A673 (cell line): Measurements from ENCODE around the gene LSM4. TPM values are rescaled to one million over a fixed set of nuclear protein-coding genes. Genes with fewer than 3 reads are reported as not detected.

ENCODE experiments used
- BruUV-seq: library from RNA; stranded (reverse); fragments of 400-500 nt; replicated peaks from 2 replicates; lab custom pipeline; 2021; lab: Mats Ljungman, UMichigan
- CTCF ChIA-PET: fragments of 300-600 bp; sonication (Branson Sonifier 250); formaldehyde crosslinking; loops from one replicate; lab custom pipeline; 2022; ENCODE audit warnings: antibody characterized with exemption; lab: Charles Lee
- POLR2A ChIA-PET: fragments of 300-600 bp; sonication (Branson Sonifier 250); formaldehyde crosslinking; loops from one replicate; lab custom pipeline; 2022; ENCODE audit warnings: antibody characterized with exemption; ENCODE audit not compliant: low non-redundant PET; lab: Charles Lee
- DNase-seq: peaks from one replicate; pipeline ENCODE4 v3.0.0-alpha.2; 2015; ENCODE audit warnings: low spot score
- H3K27ac ChIP-seq: fragments of 200-600 bp; sonication (generic); 2 replicates; pipeline ENCODE4 v1.5.1; 2016; ENCODE audit warnings: mixed run types, low read depth, mild to moderate bottlenecking, mixed read lengths, antibody characterized with exemption, low read length; ENCODE audit not compliant: poor library complexity, severe bottlenecking
- H3K27me3 ChIP-seq: fragments of 200-600 bp; sonication (generic); replicated peaks from 2 replicates; pipeline ENCODE4 v1.6.1; 2017; ENCODE audit warnings: mixed run types, low read depth, mild to moderate bottlenecking, mixed read lengths, antibody characterized with exemption, low read length; ENCODE audit not compliant: insufficient read depth, poor library complexity
- H3K36me3 ChIP-seq: fragments of 200-600 bp; sonication (generic); 2 replicates; pipeline ENCODE4 v1.6.1; 2016; ENCODE audit warnings: mixed run types, mild to moderate bottlenecking, mixed read lengths, antibody characterized with exemption, low read length; ENCODE audit not compliant: insufficient read depth, poor library complexity, severe bottlenecking
- H3K4me1 ChIP-seq: fragments of 200-600 bp; sonication (generic); 2 replicates; pipeline ENCODE4 v1.6.1; 2017; ENCODE audit warnings: mixed run types, mild to moderate bottlenecking, mixed read lengths, antibody characterized with exemption, low read length; ENCODE audit not compliant: insufficient read depth, poor library complexity, severe bottlenecking
- H3K4me3 ChIP-seq: fragments of 200-600 bp; sonication (generic); 2 replicates; pipeline ENCODE4 v1.5.1; 2016; ENCODE audit warnings: low read depth, mixed run types, mild to moderate bottlenecking, mixed read lengths, low read length; ENCODE audit not compliant: poor library complexity, severe bottlenecking
- H3K9me3 ChIP-seq: fragments of 200-600 bp; sonication (generic); 2 replicates; pipeline ENCODE4 v1.6.1; 2016; ENCODE audit warnings: mixed run types, low read depth, mild to moderate bottlenecking, mixed read lengths, antibody characterized with exemption, low read length; ENCODE audit not compliant: poor library complexity, severe bottlenecking
- CTCF ChIP-seq: fragments of 300-800, 200-600 bp; sonication (generic); conservative IDR thresholded peaks from 2 replicates; pipeline ENCODE4 v1.5.1; 2017; ENCODE audit warnings: low read depth, mild to moderate bottlenecking, antibody characterized with exemption, low read length, moderate library complexity, mixed read lengths
- EZH2 ChIP-seq: fragments of 200-600 bp; sonication (generic); IDR thresholded peaks from 2 replicates; pipeline ENCODE4 v1.6.1; 2017; ENCODE audit warnings: borderline replicate concordance, low read depth, mild to moderate bottlenecking, mixed read lengths, antibody characterized with exemption, low read length; ENCODE audit not compliant: poor library complexity, severe bottlenecking
- intact Hi-C: fragments of 100-400 bp; cut with micrococcal nuclease; formaldehyde crosslinking; loops from one replicate; pipeline ENCODE4 v1.10.0; 2022; ENCODE audit not compliant: unreplicated experiment
- microRNA-seq: library from miRNA; unstranded; fragments of <30 nt; microRNA quantifications from one replicate; pipeline ENCODE4 v1.2.0, GENCODE V29; 2021
- total RNA-seq: library from RNA; stranded (reverse); gene quantifications from 2 replicates; pipeline ENCODE4 v1.2.3, GENCODE V29; 2021

Gene LSM4
- total RNA-seq, 1 experiment from 2014 or later: 252 TPM

GRCh38 chr19:18257503-18258470 is 65.1 kb downstream of the LSM4 start:
- Histone ChIP-seq H3K27ac (no peak overlapping the region), H3K9me3 (no peaks in the 10 kb centered on the region), H3K36me3 (no peaks in the 10 kb centered on the region), H3K4me1 (no peaks in the 10 kb centered on the region), H3K4me3 (no peak overlapping the region), H3K27me3 (peaks cover 6% of the 10 kb centered on the region)
- no peak for DNase-seq
- intact Hi-C loops: no loop called here
- ChIA-PET POLR2A (interaction anchor here (0.6 kb wide), 1 partner anchor 22 kb away, joined by 7 read pairs; no protein-coding TSS in a partner anchor), CTCF (no interaction called here)
- TF ChIP-seq EZH2: no peak
- TF ChIP-seq CTCF: no peak
- BruUV-seq: no TSS peak

Small RNA genes within 50 kb of the gene (microRNA-seq; reads per million reads assigned to microRNA genes)
- 2.2 reads per million for gene MIR3188

Other genes starting within 250 kb of the LSM4 start
- not detected in 2 replicates for gene IL12RB1, start 236.1 kb downstream of the LSM4 start, total RNA-seq
- 5.1 and 7.9 TPM in 2 replicates for gene MAST3, start 225.3 kb downstream of the LSM4 start, total RNA-seq
- gene PIK3R2, start 169.9 kb downstream of the LSM4 start, total RNA-seq: 38.1 and 41.9 TPM in 2 replicates
- gene IFI30, start 149.3 kb downstream of the LSM4 start, total RNA-seq: not detected in 2 replicates
- 20.2 and 21.3 TPM in 2 replicates for gene MPV17L2, start 129.9 kb downstream of the LSM4 start, total RNA-seq
- gene RAB3A, start 119.0 kb downstream of the LSM4 start, total RNA-seq: 2.9 and 4.2 TPM in 2 replicates
- gene PDE4C, start 96.6 kb downstream of the LSM4 start, total RNA-seq: not detected in 2 replicates
- gene IQCN, start 48.6 kb downstream of the LSM4 start, total RNA-seq: 10.2 and 12.0 TPM in 2 replicates
- 128 and 136 TPM in 2 replicates for gene JUND, start 41.5 kb downstream of the LSM4 start, total RNA-seq
- gene PGPEP1, start 17.5 kb upstream of the LSM4 start, total RNA-seq: 15.8 and 23.0 TPM in 2 replicates
- gene GDF15, start 63.1 kb upstream of the LSM4 start, total RNA-seq: 4.0 and 4.7 TPM in 2 replicates
- not detected in 2 replicates for gene LRRC25, start 74.5 kb upstream of the LSM4 start, total RNA-seq
- gene SSBP4, start 96.3 kb upstream of the LSM4 start, total RNA-seq: 242 and 248 TPM in 2 replicates
- gene ISYNA1, start 115.1 kb upstream of the LSM4 start, total RNA-seq: 153 and 223 TPM in 2 replicates
- 15.8 and 16.4 TPM in 2 replicates for gene ELL, start 199.0 kb upstream of the LSM4 start, total RNA-seq
- gene FKBP8, start 220.5 kb upstream of the LSM4 start, total RNA-seq: 210 and 245 TPM in 2 replicates
- 111 and 114 TPM in 2 replicates for gene KXD1, start 234.8 kb upstream of the LSM4 start, total RNA-seq
- 1,270 and 1,348 TPM in 2 replicates for gene UBA52, start 248.8 kb upstream of the LSM4 start, total RNA-seq